ENCODE results near the gene WIPF1.

GRCh38 chr2:174613531-174613930 lies 15.9 kb upstream of the WIPF1 start:
- TF ChIP-seq CTCF (IDR thresholded peaks at IDR 0.05; ENCODE audit: borderline replicate concordance, extremely low read depth, low read length, poor library complexity, severe bottlenecking) (no peak), EZH2 (IDR thresholded peaks at IDR 0.05; ENCODE audit: borderline replicate concordance, low read depth, low read length, severe bottlenecking) (no peak)
